K562 (cell line): ENCODE results near the gene BRCC3. TPM values are rescaled to one million over a fixed set of nuclear protein-coding genes. Genes with fewer than 3 reads are reported as not detected.

ENCODE experiments used
- ETS2 ChIP-seq: IDR thresholded peaks from 2 replicates; pipeline ENCODE4 v1.6.1; 2016; ENCODE audit warnings: borderline replicate concordance, missing genetic modification characterization, mild to moderate bottlenecking, moderate library complexity, missing compliant biosample characterization; ENCODE audit not compliant: poor library complexity, severe bottlenecking
- HSF4 ChIP-seq: fragments of 250-450 bp; sonication (Bioruptor Pico); IDR thresholded peaks from 2 replicates; pipeline ENCODE4 v2.1.2; 2022; ENCODE audit warnings: mild to moderate bottlenecking, moderate library complexity, borderline replicate concordance
- KDM2B ChIP-seq: fragments of 250-450 bp; sonication (Bioruptor Pico); IDR thresholded peaks from 2 replicates; pipeline ENCODE4 v1.8.0; 2021; ENCODE audit warnings: mild to moderate bottlenecking, moderate library complexity
- TAF15 ChIP-seq: fragments of 200-400 bp; formaldehyde crosslinking; IDR thresholded peaks from 2 replicates; pipeline ENCODE4 v1.6.1; 2017; ENCODE audit warnings: mild to moderate bottlenecking, low read depth, low read length, moderate library complexity
- polyA plus RNA-seq, 8 experiments: library from polyadenylated mRNA; depleted of rRNA in 4 of 8; stranded (reverse) in 5 of 8; unstranded in 3 of 8; fragments of >200 nt; fragmentation: Nextera tagmentation in 2 of 8; fragmentation: Illumina TruSeq in 1 of 8; extraction: Ambion mirVana in 2 of 8; extraction: Trizol in 1 of 8; gene quantifications; 2 replicates each; pipeline versions ENCODE4 v1.2.1 to v1.2.3, GENCODE V29; 2011 to 2014; ENCODE audit warnings: inconsistent platforms in 1 of 8, missing spikeins in 1 of 8
- total RNA-seq, 7 experiments: library from RNA; depleted of rRNA in 6 of 7; stranded (reverse); fragments of >200 nt in 6 of 7; fragmentation: Illumina TruSeq in 2 of 7; extraction: Trizol in 2 of 7; gene quantifications; 2 replicates each; pipeline versions ENCODE4 v1.2.1 to v1.2.3, GENCODE V29; 2011 to 2021; ENCODE audit warnings: low replicate concordance in 1 of 7
- TF ChIP-seq, protein P1 (sequence below): fragments of 250-450 bp; sonication (Bioruptor Pico); IDR thresholded peaks from 2 replicates; pipeline ENCODE4 v1.4.0; 2020; ENCODE audit warnings: mild to moderate bottlenecking, moderate library complexity, borderline replicate concordance
- TF ChIP-seq, protein P2 (sequence below): fragments of 450-650 bp; IDR thresholded peaks from 2 replicates; pipeline ENCODE4 v1.6.1; 2016; ENCODE audit warnings: low read depth, mild to moderate bottlenecking, moderate library complexity

Gene BRCC3
- total and polyA plus RNA-seq, 9 of the 15 experiments (the other 6 are each of a cell fraction or from before 2014, with no cell fraction given), result 9.6 to 44.8 (median 26.7) TPM

DNA sequence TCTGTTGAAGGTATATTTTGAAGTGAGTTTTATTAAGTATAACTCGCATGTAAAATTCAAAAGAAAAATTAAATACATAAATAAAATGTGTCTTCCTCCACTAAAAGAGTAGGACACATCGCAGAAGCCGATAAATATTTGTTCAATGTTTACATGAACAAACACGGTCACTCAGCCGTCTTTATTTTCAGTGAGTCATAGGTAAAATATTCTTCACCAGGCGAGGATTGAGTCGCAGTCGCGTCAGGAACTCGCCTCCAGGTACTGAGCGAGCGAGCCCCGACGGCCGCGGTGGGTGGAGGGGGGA is 44.9 kb upstream of the BRCC3 start (continued):
- TF ChIP-seq ETS2 (tag), result no peak
- no peak for TF ChIP-seq HSF4 (CRISPR knock-in tag)
- TF ChIP-seq, protein P1, sequence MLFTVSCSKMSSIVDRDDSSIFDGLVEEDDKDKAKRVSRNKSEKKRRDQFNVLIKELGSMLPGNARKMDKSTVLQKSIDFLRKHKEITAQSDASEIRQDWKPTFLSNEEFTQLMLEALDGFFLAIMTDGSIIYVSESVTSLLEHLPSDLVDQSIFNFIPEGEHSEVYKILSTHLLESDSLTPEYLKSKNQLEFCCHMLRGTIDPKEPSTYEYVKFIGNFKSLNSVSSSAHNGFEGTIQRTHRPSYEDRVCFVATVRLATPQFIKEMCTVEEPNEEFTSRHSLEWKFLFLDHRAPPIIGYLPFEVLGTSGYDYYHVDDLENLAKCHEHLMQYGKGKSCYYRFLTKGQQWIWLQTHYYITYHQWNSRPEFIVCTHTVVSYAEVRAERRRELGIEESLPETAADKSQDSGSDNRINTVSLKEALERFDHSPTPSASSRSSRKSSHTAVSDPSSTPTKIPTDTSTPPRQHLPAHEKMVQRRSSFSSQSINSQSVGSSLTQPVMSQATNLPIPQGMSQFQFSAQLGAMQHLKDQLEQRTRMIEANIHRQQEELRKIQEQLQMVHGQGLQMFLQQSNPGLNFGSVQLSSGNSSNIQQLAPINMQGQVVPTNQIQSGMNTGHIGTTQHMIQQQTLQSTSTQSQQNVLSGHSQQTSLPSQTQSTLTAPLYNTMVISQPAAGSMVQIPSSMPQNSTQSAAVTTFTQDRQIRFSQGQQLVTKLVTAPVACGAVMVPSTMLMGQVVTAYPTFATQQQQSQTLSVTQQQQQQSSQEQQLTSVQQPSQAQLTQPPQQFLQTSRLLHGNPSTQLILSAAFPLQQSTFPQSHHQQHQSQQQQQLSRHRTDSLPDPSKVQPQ (CRISPR knock-in tag), result no peak
- no peak for TF ChIP-seq KDM2B (CRISPR knock-in tag)
- TF ChIP-seq TAF15, result no peak
- TF ChIP-seq, protein P2, sequence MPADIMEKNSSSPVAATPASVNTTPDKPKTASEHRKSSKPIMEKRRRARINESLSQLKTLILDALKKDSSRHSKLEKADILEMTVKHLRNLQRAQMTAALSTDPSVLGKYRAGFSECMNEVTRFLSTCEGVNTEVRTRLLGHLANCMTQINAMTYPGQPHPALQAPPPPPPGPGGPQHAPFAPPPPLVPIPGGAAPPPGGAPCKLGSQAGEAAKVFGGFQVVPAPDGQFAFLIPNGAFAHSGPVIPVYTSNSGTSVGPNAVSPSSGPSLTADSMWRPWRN, result no peak; the same call in 1 of the 2 replicates
- TF ChIP-seq, all 486 proteins: peak for 18
